Measurements from ENCODE around the gene UBQLN4.
"Not testable (repeated sequence)": the region's sequence is repeated elsewhere in the genome, so short reads cannot be mapped to it uniquely, and the experiment has no call there.

UBQLN4 gene

DNA sequence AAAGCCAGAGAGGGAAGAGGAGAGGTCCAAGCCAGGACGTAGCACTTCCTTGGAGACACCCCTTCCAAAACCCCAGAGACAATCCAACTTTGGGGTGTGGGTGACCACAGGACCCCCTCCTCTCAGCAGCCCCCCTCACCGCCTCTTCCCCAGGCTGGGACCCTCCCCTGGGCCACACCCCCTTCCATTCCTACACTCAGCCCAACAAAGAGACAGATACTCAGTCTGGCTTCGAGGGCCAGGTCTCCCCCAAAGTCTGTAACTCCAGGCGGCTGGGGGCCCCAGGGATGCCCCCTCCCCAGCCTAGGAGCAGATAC is 27.2 kb upstream of the UBQLN4 start:
- DNase-seq = no peak

DNA sequence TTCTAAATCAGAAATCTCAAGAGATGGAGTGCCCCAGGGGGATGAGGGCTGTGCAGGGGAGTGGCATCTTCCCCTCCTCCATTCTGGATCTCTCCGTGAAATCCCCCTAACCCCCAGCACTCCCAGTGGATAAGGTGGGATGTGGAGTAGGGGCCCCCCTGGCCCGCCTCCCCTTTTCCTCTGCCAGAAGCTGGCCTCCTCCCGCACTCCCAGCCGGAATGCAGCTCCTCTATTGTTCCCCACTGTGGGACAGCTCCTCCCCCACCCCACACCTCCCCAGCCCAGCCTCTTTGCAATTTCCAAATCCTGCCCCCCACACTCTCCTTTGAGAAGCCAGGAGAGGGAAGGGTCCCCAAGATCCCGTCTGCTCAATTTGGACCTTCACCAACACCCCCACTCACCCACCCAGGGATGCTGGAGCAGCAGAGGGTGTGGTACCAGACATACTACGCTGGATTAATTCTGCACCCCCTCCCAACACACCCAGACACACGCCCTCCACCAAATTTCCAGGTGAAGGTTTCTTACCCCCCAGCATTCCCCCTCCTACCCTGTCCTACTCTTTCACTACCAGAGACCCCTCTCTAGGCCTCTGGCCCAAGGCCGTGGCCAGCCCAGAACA is 26.8 kb upstream of the UBQLN4 start:
- DNase-seq = no peak

DNA sequence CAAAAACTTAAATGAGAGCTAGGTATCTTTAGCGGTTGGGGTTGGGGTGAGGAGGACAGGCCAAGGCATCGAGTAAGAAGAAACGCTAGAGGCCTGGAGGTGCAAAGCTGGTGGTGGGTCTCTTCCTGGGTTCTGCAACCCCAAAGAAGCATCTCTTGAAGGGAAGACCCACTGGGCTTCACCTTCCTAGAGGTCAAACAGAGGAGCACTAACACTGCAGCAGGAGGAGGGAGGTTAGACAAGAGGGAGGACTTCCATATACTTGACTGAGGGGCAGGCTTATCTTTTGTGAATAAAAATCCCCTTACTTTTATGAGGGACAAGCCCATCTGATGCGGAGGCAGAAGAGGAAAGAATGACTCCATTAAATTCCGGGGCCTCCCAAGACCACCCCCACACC is 26.2 kb upstream of the UBQLN4 start:
- DNase-seq = no peak

DNA sequence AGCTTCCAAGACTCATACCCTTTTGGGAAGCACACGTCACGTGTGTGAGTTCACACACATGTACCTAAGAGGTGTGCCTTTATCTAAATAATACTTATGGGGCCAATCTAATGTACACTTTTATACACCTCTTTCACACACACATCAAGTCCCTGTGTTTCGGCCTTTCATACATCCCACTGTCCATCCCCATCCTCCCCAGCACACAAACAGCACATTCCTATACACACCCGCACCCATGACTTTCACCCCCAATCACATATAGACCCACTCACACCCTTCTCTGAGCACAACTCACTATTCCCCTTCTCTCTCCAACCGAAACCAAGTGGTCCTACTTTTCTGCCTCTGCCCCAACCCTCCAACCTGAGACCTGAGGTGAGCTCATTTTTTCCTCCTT is 25.1 kb upstream of the UBQLN4 start:
- DNase-seq = no peak

DNA sequence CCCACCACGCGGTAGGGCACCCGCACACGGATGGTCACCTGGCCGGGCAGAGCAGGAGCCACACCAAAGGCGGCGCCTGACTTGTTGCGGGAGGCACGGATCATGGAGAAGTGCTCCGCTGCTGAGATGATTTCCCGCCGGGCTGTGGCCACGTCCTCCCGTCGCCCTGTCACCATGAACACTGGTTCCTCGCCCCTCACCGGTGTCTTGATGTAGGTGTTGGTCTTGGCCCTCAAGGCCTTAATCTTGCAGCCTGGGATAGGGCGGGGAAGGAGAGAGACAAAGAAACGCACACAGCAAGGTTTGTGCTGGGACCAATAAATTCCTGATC is 23.8 kb upstream of the UBQLN4 start:
- DNase-seq = no peak

DNA sequence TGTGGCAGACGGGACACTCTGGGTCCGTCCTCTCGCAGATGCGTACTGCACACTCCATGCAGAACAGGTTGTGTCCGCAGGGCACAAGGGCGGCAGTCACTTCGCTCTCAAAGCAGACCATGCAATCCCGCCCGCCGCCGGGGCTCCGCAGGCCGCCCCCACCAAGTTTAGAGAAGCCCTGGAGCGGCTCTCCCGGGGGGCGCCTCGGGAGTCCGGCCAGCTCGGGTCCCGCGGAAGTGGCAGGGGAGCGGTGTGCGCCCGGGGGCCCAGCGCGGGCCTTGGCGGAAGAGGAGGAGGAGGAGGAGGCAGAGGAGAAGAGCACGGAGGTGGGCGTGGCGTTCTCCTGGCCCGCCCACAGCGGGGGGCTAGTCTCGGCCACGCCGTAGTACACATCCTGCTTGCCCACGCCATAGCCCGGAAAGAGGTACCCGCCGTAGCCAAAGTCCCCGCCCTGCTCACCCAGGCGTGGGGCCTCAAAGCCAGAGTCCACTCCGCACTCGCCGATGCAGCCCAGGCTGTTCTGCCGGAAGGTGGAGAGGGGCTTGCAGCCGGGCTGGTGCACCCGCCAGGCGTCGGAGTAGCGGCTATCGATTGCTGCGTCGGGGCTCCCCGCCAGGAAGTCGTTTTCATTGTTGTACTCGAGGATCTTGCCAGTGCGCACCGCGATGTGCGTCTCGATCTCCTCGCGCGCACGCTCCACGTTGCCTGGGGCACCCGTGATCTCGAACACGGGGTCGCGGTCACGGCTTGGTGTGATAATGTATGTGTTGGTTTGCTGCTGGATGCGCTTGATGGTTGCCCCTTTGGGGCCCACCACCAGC is 23.2 kb upstream of the UBQLN4 start:
- DNase-seq = no peak

DNA sequence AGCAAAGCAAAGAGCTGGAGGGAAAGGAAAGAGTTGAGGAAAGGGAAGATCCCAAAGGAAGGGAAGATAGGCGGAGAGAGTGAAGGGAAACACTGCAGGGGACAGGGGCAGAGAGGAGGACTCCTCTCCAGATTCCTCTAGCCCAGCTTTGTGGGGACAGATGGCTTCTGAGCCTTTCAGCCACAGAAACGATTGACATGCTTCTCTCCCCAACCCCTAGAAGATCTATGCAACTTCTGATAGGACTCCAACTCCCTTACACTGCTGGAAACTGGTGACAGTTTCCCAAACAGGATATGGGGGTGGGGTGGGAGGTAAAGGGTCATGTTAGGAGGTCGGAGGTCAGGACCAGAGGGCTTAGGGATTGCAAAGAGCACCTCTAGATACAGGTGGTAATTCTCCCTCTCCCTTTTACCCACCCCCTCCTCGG is 22.2 kb upstream of the UBQLN4 start:
- DNase-seq = no peak

DNA sequence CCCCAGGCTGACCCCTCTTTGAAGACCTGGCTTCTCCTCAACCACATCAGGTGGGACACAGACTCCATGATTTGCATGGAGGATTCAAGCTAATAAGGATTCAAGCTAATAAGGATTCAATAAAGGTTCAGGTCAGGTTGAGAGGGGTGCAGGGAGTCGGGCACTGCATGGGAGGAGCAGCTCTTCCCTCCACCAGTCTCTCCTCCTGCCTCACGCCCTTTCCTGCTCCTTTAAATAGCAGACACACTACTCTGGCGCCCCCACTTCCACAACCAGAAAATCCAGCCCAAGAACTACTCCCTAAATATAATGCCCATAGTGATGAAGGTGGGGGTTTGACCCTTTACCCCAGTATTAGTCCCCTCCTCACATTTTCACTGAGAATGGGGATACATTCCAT is 21.6 kb upstream of the UBQLN4 start:
- no peak for DNase-seq

DNA sequence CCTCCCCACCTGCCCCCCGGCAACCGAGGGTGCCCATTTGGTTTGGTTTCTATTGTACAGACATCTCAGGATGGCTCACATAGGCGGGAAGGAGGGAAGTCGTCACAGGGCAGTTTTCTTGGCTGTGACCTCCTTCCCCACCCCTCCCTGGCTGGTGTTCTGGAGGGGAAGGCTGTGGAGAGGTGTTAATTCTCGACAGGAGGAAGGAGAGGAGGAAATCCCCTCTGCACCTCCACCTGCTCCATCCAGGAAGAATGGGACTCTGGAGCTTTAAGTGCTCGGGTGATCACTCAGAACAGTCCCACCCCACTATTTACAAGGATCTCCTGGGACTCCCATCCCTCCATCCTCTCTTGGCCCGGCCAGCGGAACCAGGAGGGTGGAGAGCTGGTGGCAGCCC is 21.1 kb upstream of the UBQLN4 start:
- no peak for DNase-seq

DNA sequence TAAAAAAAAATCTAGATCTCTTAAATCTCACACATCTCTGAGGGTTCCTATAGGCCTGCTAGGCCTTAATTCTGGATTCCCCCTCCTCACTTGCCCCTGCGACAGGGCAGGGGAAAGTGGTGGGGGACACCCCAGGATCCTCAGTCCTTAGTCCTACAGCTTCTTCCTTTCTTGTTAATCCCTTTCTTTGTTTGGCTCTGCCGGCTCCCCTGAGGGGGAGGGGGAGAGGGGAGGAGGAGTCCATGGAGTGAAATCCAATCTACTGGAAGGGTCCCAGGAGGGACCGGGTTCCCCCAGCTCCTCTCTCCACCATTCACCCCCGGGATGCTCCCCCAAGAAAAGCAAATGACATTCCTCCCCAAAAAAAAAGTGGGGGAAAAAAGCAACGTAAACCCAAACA is 20.1 kb upstream of the UBQLN4 start:
- no peak for DNase-seq

DNA sequence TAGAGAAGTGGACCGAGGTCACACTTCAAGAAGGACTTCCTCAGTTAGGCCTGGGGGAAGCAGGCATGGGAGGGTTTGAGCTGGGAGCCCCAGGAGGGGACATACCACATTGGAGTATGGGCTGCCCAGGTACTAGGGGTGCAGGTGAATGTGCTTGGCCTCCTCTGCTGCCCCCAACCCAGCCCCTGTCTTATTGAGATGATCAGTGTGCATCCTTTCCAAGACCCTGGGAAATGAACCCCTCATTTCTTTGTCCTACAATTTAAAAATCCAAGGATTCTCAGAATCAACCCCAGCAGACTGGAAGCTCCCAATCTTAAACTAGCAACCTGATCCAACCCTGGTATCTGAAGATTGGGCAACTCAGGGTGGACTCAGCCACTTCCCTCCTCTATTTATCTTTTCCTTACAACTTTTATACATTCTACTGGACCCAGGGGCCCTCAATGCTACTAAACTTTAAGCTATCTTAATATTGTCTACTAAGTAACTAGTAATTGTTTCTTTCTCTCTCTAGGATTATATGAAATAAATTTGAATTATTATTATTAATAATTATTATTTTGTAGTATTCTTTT is 19.6 kb upstream of the UBQLN4 start:
- no peak for DNase-seq

DNA sequence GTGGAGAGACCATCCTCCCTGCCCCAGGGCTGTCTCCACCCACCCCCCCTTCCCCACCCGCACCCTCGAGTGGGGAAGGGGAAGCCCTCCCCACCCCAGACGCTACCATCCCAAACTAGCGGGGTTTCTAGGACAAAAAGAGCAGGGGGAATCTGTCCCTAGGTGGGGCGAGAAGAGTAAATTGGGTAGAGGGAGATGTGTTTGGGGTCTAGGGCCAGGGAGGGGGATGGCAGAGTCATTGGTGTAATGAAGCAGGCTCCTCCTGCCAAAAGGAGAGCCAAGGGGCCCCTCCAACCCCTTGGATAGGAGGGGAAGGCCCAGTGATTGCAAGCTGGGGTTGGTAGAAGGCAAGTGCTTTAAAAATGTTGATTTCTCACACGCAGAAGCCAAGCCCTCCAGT is 18.7 kb upstream of the UBQLN4 start:
- DNase-seq = no peak

DNA sequence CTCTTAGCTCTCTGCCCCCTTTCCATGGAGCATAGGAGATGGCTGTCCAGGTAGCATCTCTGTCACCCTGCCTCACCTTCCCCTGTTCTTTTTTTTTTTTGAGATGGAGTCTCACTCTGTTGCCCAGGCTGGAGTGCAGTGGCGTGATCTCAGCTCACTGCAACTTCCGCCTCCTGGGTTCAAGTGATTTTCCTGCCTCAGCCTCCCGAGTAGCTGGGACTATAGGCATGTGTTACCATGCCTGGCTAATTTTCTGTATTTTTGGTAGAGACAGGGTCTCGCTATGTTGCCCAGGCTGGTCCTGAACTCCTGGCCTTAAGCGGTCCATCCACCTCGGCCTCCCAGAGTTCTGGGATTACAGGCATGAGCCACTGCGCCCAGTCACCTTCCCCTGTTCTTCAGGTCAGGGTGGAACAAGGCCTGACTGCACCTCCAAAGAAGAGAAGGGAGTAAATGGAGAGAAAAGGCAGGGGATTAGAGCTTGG is 17.8 kb upstream of the UBQLN4 start:
- DNase-seq = not testable (repeated sequence)

DNA sequence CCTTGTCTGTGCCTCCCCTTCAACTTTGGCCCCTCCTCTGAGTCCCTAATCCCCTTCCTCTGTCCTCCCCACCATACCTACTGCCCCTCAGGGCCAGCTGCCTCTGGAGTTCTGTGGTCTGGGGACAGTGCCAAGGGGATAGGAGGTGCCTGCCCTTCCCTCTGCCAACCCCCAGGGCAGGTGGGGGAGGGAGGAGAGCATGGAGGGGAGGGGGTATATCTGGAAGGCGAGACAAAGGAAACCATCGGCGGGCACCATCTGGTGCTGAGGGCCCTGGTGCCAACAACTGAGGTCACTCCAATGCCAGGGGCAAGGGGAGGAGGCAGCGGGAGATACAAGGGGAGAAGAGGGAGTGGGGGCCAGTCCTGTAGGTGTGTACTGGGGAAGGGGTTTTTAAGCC is 16.9 kb upstream of the UBQLN4 start:
- no peak for DNase-seq

DNA sequence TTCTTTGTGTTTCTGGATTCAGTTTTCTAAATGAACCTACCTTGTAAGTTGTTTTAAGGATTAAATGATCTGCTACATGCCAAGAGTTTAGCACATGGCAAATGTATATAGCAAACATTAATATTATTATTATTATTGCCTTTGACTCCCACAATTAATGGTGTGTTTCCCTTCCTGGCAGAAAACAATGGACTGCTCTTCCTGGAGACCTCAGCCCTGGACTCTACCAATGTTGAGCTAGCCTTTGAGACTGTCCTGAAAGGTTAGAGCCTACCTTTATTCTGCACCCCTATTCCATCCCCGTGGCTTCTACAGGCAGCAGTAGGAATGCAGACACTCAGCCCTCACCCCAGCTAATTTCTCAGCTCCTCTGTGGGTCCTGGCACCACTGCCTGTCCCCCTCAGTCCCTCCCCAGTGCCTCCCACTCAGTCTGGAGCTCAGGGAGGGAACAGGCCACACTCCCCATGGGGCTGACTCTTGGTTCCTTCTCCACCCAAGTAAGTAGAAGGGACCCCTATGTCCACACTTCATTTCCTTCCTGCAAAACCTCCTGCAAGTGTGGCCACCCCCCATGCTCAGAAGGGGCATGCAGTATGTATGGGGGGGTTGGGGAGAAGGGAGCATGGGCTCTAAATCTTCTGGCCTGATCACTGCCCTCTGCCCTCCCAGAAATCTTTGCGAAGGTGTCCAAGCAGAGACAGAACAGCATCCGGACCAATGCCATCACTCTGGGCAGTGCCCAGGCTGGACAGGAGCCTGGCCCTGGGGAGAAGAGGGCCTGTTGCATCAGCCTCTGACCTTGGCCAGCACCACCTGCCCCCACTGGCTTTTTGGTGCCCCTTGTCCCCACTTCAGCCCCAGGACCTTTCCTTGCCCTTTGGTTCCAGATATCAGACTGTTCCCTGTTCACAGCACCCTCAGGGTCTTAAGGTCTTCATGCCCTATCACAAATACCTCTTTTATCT is 16.2 kb upstream of the UBQLN4 start:
- DNase-seq = no peak

DNA sequence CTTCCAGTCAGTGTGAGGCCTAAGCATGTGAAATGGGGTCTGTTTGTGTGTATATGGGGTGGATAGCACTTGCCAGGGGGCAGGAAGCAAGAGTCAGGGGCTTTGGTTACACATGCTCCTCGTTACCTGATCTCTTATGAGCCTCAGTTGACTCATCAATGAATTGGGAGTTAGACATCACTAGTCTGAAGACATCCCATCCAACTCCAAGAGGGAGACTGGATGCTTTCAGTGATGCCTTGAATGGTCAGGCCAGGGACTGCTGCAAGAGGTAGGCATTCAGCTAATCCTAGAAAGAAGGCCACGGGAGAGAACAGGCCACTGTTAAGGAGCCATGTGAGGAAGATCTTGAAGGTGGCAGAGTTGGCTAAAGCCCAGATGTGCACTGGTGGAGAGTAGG is 13.7 kb upstream of the UBQLN4 start:
- no peak for DNase-seq

DNA sequence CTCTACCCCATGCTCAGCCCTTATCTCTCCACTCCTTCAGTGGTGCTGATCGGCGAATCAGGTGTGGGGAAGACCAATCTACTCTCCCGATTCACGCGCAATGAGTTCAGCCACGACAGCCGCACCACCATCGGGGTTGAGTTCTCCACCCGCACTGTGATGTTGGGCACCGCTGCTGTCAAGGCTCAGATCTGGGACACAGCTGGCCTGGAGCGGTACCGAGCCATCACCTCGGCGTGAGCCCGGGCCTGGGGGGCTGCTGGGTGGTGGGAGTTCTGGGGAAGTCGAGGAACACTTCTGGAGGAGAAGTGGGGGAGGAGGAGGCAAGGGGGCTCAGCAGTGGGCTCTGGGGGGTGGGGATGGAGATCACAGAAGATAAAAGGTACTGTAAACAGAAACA is 12.3 kb upstream of the UBQLN4 start:
- no peak for DNase-seq

DNA sequence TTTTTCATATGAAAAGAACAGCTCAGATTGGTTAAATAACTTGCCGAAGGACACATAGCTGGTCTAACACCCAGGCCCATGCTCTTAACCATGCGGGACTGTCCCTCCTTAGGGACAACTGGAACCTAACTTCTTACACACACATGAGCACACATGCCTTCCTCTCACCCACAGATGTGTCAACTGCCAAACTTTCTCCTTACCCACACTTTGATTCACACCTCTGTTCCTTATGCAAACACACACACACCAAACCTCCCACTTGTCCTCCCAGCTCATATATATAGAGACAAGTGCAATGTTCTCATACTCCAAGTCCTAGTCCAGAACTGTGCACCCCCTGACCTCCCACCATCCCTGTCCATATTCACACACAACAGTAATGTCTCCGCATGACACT is 11.6 kb upstream of the UBQLN4 start:
- no peak for DNase-seq

DNA sequence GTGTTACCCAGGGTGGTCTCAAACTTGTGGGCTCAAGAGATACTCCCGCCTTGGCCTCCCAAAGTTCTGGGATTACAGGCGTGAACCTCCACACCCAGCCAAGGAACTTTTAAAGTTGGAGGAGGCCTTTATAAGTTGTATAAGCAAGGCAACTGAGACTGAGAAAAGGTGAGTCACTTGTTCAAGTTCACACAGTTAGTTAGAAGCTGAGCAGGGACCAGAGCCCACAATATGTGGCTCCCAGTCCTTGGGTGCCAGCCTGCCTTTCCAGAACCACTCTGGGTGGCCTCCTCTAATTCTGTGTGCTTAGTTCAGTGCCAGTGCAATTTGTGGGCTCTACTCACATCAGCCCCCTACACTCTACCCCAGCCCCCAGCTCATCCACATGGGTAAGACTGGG is 11.0 kb upstream of the UBQLN4 start:
- no peak for DNase-seq

DNA sequence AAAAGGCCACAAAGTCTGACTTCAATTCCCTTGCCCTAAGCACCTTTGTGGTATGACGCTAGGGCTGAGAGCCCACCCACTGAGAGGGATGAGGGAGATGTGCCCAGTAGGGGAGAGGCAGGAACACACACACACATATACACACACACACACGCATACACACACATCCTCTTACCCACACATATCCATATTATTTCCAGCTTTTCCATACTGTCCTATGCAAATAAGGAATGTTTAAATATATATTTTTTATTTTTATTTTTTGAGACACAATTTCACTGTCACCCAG is 10.3 kb upstream of the UBQLN4 start:
- DNase-seq = no peak

DNA sequence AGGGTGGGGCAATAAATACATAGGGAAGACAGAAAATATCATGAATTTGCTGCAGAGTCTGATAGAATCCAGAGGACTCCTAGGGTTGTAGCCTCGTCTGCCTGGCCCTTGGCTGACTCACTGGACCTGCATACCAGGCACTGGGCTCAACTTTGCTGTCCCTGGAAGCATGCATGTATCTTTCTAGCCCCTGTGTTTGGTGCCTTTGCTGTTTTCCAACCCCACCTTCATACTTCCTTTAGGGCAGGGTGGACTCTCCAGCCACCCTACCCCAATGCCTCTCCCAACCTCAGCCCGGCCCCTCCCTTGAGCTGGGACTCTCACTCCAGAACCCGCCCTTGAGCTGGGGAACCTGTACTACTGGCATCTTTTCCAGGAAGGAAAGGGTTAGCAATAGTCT is 8.6 kb upstream of the UBQLN4 start:
- DNase-seq = no peak

DNA sequence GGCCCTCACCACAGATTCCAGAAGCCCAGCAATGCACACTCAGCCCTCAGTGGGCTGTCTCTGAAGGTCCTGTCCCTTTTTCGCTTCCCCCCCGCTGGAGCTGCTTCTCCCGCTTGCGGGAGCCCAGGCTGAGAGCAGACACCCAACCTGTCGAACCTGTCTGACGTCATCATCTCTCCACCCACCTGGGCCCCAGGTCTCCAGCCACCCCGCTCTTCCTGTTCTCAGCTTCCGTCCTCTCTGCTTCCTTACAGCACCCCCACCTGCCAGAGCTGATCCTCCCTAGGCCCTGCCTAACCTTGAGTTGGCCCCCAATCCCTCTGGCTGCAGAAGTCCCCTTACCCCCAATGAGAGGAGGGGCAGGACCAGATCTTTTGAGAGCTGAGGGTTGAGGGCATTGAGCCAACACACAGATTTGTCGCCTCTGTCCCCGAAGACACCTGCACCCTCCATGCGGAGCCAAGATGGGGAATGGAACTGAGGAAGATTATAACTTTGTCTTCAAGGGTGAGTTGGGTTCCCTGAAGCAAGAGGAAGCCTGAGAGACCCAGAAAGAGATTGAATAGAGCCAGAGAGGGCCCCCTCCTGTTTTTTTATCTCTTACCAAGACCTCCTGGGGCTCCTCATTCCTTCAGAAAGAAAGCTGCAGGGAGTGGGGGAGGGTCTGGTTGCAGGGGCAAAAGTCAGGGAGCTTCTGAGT is 7.5 kb upstream of the UBQLN4 start, which contains the start of gene RAB25:
TSS of gene RAB25 (plus strand) at position 224 of the 700 bp plus-strand sequence. CDS start at position 465, 241 bp downstream.
- DNase-seq = no peak

DNA sequence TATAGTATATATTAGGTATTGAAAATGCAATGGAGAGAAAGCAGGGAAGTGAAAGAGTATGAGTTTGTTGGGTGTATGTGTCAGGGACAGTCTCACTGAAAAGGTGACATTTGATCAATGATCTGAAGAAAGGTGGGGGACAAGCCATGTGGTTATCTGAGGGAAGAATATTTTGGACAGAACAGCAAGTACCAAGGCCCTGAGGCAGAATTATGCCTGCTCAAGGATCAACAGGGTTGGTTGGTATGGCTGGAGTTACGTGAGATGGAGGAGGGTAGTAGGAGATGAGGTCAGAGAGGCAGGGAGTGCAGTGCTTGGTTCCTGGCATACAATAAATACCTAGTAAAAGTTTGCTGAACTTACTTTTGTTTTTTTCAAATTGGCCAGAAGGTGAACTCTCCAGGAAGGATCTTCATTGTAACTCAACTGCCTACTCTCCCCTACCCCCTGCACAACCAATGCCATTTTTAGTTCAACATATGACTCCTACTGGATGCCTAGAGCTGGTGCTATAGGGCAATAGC is 2.8 kb upstream of the UBQLN4 start:
- DNase-seq = no peak

All from stimulated activated naive CD4-positive, alpha-beta T cell (primary cell).